Astrocyte of the hippocampus (primary cell): ENCODE results near the gene GMEB2.
"Not testable (repeated sequence)": the region's sequence is repeated elsewhere in the genome, so short reads cannot be mapped to it uniquely, and the experiment has no call there.

Experiments
- DNase-seq: peaks from one replicate; pipeline ENCODE4 v3.0.0; 2011; ENCODE audit warnings: low read depth, low spot score

The GMEB2 gene, protein sequence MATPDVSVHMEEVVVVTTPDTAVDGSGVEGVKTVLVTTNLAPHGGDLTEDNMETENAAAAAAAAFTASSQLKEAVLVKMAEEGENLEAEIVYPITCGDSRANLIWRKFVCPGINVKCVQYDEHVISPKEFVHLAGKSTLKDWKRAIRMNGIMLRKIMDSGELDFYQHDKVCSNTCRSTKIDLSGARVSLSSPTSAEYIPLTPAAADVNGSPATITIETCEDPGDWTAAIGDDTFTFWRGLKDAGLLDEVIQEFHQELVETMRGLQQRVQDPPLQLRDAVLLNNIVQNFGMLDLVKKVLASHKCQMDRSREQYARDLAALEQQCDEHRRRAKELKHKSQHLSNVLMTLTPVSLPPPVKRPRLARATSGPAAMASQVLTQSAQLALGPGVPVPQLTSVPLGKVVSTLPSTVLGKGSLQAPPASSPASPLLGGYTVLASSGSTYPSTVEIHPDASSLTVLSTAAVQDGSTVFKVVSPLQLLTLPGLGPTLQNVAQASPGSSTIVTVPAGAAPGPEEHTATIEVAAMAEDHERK

DNA sequence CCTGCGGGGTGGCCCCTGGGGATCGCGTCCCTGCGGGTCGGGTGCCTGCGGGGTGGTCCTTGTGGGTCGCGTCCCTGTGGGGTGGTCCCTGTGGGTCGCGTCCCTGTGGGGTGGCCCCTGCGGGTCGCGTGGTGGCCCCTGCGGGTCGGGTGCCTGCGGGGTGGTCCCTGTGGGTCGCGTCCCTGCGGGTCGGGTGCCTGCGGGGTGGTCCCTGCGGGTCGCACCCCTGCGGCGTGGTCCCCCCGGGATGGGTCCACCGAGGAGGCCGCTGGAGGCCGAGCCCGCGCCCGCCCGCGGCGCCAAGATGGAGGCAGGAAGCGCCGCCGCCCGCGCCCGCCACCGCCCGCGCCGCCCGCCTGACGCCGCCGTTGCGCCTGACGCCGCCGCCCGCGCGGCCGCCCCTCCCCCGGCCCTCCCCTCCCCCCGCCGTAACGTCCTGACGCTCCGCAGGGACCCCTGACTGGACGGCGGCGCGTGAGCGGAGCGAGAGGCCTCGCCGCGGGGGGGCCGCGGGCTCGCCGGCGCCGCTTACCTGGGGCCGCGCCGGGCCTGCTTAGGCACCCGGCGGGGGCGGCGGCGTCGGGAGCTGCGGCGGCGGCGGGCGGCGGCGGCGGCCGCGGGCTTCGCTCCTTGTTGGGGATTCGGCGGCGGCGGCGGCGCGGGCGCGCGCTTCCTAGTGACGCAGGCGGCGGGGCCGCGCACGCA, at the start of gene GMEB2:
Gene GMEB2 (minus strand): TSS at position 678 of the 705 bp plus-strand sequence. CDS start 7,704 bp downstream, outside the sequence.
- no peak for DNase-seq

GRCh38 chr20:63675681-63676368, 48.9 kb upstream of the GMEB2 start:
- no peak for DNase-seq

DNA sequence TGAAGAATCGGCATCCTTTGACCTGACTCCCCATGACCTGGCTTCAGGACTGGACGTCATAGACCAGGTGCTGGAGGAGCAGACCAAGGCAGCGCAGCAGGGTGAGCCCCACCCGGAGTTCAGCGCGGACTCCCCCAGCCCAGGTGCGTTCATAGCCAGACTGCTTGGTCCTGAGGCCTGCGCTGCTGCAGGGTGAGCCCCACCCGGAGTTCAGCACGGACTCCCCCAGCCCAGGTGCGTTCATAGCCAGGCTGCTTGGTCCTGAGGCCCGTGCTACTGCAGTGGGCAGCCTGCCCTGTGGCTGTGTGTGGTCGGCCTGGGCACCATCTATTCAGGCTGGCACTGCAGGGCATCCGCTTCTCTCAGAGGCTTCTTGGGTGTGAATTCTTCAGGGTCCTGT, 47.0 kb upstream of the GMEB2 start:
- DNase-seq, result no peak

DNA sequence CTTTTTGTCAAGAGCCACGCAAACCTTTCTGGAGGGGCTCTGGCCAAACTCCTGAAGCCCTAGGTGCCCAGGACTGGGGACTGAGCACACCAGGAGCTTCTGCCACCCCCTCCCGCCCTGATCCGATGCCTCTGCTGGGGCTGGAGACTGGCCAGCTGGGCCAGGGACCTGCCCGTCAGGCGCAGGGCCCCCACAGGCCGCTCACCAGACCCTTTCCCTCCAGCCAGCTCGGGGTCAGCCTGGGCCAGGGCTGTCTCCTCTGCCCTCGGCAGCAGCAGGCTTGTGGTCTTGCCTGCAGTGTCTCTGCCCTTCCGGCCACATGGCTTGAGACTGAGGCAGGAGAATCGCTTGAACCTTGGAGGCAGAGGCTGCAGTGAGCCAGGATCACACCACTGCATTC, 45.8 kb upstream of the GMEB2 start:
- DNase-seq, result no peak

DNA sequence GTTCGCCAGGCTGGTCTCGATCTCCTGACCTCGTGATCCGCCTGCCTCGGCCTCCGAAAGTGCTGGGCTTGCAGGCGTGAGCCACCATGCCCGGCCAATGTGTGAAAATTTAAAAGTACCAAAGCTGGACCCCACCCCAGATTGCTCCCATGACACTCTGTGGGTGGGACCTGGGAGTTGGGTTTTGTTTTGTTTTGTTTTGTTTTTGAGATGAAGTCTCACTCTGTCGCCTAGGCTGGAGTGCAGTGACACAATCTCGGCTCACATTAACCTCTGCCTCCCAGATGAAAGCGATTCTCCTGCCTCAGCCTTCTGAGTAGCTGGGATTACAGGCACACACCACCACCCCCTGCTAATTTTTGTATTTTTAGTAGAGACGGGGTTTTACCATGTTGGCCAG, 44.8 kb upstream of the GMEB2 start:
- not testable (repeated sequence) for DNase-seq

DNA sequence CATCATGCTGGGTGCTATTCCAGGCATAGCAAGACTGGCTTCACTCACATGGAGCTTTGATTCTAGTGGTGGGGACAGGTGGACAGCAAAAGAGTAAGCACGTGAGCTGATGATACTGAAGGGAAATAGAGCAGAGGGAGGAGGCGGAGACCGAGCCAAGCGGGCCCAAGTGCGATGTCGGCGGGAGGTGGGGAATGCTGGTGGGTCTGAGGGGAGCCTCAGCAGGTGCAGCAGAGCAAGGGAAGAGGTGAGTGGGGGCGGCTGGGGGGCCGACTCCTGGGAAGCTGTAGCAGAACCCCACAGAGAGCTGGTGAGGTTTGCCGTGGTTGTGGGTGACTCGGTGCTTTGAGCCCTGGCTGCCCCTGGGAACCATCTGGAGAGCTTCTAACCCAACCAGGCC, 41.5 kb upstream of the GMEB2 start:
- DNase-seq, result no peak

DNA sequence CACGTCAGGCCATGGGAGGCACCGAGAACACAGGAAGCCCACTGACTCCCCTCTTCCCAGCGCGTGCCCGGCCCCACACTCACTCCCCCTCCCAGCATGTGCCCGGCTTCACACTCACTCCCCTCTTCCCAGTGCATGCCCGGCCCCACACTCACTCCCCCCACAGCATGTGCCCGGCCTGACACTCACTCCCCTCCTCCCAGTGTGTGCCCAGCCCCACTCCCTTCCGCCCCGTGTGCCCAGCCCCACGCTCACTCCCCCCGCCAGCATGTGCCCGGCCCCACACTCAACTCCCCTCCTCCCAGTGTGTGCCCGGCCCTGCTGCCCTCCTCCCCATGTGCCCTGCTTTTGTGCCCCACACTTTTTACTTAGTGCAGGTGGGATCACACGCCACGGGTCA, 41.0 kb upstream of the GMEB2 start:
- no peak for DNase-seq

DNA sequence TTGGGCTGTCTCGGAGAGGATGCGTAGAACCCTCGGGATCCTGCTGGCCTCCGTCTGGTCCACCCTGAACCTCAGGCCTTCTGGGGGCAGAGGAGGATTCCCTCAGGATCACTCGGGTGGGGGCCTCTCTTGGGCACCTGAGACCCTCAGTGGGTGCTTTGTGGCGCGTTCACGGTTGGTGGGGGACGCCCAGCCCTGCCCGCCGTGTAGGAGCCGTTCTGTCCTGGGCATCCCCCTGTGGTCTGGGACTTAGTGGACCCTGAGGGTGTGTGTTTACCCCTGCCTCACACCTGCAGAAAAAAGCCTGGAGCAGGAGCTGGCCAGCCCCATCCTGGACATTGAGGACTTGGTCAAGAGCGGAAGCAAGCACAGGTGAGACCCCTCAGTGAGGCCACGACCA, 38.8 kb upstream of the GMEB2 start:
- DNase-seq, result no peak

DNA sequence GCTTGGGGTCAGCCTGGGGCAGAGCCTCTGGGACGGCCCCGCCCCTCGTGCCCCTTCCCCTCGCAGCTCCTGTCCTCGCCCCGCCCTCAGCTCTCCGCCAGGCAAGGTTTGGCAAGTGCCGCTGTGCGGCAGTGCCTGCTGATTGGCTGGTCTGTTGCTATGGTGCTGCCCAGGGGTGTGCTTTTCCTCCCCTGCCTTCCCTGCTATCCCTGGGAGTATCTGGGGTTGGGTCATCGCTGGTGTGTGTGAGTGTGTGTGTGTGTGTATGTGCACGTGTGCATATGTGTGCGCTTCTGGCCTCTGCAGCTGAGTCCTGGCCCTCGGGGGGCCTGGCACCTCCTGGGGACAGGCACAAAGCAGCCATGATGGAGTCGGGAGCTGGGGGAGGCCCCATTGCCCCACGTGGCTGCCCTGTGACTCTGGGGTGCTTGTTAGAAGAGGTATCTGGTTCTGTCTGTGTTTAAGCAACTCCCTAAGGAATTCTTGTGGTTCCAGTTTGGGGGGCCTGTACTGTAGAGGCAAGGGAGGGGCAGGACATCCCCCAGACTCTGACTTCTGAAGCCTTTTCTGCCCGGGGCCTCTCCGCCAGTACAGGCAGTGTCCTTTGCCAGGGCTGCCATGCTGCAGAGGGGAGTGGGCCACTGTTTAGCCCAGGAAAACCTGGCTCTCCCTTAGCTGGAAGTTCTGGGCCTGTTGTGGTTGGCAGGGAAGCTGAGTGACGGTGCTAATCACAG, 38.1 kb upstream of the GMEB2 start:
- DNase-seq, result peak; percentile 73

DNA sequence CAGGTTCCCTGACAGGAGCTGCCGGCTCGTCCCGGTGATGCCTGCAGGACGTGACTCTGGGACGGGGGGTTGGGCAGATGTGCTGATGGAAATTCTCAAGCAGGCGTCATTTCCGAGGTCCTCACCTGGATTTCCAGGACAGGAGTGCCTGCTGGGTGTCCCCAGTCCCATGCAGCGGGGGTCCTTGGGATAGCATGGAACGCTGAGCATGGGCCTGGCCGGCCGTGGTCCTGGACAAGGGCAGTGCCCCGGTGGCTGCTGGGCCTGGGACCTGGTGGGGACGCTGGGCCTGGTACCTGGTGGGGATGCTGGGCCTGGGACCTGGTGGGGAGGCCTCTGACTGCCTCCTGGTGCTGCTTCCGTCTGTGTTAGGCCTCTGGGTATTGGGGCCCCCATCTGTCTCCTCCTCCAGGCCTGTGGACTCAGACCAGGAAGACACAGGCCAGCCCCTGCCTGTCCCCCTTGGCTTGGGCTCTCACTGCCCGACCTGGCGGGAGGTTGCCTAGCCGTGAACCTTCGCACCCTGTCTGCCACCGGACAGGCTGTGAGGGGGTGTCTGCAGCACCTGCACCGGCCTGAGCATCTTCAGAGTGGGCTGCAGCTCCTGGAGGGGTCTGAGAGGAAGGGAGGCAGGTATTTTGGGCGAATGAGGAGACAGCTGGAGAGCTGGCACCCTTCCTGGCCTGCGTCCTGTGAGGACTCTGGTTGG, 37.4 kb upstream of the GMEB2 start:
- no peak for DNase-seq

DNA sequence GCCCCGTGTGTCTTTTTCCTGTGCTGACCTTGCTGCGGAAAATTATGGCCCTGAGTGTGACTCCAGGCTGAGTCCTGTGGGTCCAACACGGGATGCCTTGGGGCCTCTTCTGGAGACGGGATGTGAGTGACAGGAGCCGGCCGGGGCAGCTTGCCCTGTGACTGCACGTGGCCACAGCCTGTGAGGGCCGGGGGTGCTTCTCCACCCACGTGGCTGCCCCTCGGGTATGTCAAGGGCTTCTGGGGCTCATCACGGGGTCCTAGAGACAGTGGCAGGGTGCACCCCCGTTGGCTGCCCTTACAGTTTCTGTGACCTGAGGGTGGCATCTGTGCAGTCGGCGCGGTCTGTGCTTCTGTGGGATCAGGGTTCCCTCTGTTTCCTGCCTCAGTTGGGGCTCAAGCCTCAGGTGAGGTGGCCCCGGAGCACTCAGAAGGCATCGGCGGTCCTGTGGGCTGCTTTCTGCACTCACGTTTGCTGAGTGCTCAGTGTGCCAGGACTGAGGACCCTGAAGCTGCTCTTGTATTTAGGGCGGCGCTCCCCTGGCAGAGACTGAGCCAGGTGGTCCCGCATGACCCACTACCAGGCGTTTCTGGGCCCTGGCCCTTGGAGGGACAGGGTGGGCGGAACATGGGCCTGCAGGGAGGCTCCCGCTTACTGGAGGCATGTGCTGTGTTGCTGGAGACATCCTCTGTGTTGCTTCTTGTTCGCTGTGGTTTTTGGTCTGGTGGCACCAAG, 36.6 kb upstream of the GMEB2 start:
- no peak for DNase-seq

DNA sequence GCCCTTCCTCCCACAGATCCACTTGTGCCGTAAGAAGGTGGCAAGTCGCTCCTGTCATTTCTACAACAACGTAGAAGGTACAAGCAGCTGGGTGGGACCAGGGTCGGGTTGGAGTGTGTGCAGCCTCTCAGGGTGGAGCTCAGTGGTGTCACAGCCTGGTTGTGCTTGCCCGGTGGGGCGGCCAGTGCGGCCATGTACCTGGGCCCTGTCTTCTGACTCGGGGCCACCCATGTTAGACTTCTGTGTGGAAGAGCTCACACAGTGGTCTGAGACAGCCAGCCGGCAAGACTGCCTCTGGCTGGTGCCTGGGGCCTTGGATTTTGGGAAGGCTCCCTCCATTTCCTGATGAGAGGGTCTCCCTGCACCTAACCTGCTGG, 35.9 kb upstream of the GMEB2 start:
- no peak for DNase-seq

- no peak for DNase-seq
Measured at GRCh38 chr20:63661959-63662812, 35.3 kb upstream of the GMEB2 start.

DNA sequence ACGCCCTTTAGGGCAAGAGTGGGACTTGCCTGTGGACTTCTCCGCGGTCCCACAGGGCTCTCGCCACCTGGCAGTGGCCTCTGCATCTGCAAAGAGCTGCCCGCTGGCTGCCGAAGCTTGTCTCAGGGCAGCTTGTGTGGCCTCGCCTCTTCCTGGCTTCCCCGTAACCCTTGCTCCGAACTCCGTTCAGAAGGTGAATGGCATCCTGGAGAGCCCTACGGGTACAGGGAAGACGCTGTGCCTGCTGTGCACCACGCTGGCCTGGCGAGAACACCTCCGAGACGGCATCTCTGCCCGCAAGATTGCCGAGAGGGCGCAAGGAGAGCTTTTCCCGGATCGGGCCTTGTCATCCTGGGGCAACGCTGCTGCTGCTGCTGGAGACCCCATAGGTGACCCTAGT, 34.2 kb upstream of the GMEB2 start:
- no peak for DNase-seq

- DNase-seq, result no peak
Measured at GRCh38 chr20:63660622-63661021, 33.7 kb upstream of the GMEB2 start.

- DNase-seq, result not testable (repeated sequence)
Measured at GRCh38 chr20:63660174-63660573, 33.3 kb upstream of the GMEB2 start.

DNA sequence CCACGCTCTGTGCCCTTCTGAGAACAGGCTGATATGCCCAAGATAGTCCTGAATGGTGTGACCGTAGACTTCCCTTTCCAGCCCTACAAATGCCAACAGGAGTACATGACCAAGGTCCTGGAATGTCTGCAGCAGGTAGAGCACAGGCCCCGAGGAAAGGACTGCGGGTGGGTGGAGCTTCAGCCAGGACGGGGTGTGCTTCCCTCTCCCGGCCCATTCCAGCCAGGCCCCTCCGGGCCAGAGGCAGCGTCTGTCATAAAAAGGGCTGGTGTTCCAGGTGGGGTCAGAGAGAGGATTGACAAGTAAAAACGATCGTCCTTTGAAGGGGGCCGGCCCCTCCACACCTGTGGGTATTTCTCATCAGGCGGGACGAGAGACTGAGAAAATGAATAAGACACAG, 32.5 kb upstream of the GMEB2 start:
- no peak for DNase-seq

- DNase-seq, result no peak
Measured at GRCh38 chr20:63658749-63659187, 31.9 kb upstream of the GMEB2 start.
